Amniotic stem cell (primary cell): Measurements from ENCODE around the gene ENAM.

Experiments used
- DNase-seq: peaks from one replicate; lab custom pipeline; 2025; lab: John Stamatoyannopoulos, UW

Gene ENAM, protein sequence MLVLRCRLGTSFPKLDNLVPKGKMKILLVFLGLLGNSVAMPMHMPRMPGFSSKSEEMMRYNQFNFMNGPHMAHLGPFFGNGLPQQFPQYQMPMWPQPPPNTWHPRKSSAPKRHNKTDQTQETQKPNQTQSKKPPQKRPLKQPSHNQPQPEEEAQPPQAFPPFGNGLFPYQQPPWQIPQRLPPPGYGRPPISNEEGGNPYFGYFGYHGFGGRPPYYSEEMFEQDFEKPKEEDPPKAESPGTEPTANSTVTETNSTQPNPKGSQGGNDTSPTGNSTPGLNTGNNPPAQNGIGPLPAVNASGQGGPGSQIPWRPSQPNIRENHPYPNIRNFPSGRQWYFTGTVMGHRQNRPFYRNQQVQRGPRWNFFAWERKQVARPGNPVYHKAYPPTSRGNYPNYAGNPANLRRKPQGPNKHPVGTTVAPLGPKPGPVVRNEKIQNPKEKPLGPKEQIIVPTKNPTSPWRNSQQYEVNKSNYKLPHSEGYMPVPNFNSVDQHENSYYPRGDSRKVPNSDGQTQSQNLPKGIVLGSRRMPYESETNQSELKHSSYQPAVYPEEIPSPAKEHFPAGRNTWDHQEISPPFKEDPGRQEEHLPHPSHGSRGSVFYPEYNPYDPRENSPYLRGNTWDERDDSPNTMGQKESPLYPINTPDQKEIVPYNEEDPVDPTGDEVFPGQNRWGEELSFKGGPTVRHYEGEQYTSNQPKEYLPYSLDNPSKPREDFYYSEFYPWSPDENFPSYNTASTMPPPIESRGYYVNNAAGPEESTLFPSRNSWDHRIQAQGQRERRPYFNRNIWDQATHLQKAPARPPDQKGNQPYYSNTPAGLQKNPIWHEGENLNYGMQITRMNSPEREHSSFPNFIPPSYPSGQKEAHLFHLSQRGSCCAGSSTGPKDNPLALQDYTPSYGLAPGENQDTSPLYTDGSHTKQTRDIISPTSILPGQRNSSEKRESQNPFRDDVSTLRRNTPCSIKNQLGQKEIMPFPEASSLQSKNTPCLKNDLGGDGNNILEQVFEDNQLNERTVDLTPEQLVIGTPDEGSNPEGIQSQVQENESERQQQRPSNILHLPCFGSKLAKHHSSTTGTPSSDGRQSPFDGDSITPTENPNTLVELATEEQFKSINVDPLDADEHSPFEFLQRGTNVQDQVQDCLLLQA

DNA sequence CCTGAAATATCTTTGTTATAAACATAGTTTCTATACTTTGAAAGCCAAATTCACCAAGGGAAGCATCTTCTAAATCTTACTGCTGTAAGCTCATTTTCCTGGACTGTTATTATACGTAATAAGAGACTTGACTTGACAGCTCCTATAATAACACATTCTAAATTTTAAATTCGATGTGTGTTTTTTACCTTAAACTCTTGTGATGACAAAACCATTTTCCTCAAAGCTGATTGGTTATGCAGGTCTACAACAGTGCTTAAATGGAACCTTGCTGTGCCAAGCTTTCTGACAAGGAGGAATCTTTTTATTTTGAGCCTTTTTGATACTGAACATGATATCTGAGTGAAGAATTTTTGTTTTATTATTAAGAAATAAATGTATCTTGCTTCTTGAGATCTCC is at the start of gene ENAM:
TSS of gene ENAM (plus strand) at position 301 of the 400 bp plus-strand sequence. CDS start 757 bp downstream, outside the sequence.
- DNase-seq, result no peak

DNA sequence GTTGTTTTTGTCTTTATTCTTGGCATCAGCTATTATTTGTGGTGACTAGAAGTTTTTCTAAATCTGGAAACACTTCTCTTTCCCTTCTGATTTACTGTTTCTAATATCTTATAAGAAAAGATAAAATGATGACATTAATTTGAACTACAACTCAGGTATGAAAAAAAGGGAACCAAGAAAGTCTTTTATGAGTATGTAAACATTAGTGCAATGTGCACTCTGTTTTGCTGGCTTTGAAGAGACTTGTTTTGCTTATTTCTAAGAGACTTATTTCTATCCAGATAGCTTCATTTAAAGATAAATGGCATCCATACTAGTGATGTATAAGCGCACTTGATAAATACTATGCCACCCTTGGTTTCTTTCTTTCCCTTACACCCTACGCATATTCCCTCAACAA is 46.6 kb upstream of the ENAM start:
- no peak for DNase-seq

DNA sequence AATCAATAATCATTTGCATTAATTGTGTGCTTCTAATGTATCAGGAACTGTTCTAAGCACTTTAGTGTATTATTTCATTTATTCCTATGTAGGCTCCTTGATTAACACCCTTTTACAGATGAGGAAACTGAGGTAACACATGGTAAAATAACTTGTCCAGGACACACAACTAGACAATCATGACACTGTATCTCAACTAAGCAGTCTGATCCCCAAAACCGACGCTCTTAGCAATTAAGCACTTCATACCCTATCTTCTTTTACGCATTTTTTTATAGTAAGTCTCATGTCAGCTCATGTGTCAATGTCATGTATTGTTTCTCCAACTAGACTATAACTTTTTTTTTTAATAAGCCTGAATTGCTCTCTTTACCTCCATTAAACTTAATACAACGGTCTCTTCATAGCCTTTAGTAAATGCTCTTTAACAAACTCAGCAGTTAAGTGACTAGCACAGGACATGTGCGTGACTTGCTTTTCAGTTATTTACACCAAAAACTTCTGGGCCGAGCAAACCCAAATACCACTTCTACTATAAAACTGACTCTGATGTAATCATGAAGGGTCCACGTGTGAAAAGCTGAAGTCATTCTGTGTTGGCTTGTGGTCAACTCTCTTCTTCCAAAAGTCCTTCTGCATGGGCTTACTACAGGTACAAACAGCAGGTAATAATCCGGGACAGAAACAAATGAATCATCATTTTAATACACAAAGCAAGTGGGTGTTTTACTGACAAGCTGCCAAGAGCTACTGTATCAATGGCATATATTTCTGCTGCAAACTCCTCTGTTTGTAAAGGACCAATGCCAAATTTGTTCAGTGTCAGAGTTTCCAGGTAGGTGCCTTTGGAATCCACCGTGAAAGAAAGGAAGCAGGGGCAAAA is 44.4 kb upstream of the ENAM start:
- DNase-seq, result no peak

DNA sequence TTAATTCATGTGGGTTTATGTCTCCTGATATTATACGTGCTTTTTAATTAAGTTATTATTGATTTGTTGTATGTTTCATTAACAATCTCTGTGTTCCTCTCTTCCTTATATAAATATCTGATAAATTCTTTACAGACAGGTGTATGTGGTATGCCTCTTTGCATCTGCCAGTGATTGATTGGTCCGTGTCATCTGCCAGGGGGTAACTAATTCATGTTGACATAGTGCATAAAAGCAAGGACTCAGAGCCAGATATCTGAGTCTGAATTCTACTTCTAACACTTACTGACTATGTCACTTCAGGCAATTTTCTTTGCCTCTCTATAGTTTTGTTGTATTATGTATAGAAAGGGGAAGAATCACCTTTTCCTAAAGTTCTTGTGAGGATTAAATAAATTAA is 41.7 kb upstream of the ENAM start:
- DNase-seq, result no peak

DNA sequence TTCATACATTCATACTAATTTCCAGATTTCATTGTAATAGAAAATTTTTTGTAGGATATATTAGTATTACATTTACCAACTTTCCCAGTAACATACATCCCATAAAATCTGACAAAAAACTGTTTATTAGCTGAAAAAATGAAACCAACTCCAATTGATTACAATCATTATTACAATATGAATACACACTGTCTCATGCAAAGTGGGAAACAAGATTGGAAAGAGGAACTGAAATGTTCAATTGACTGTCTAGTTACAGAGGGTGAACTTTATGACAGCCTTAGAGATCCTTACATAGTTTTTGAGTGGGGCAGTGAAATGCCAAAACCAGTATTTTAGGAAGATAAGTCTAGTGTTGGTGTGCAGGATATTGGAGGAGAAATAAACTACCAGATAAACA is 38.8 kb upstream of the ENAM start:
- no peak for DNase-seq

DNA sequence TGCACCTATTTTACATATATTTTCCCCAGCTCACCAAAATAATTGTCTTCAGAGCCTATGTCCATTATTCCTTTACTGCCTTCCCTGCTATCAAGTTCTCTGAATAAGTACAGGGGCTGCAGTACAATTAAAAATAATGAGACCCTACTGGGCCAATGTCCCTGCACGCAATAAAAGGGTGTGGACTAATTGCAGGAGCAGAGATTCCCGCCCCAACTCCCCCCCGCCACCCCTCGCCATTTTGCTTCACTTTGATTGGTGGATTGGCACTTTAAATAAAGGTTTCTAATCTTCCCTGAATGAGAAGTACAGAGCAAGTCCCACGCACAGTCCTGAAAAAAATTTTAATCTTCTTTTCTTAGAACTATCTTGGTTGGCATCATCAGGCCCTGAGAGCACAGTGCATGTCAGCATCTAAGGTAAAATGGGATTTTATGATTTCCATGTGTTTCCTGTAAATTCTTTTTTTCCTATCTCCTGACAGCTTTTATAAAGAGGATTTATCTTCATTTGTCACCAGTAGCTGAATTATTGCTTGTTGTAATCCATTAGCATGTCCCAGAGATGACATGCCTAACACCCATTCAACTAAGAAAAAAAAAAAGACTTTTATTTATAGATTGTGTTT is 36.5 kb upstream of the ENAM start, which contains the start of gene AMBN:
TSS of gene AMBN (plus strand) at position 302 of the 628 bp plus-strand sequence. CDS start at position 405, 103 bp downstream.
- no peak for DNase-seq

DNA sequence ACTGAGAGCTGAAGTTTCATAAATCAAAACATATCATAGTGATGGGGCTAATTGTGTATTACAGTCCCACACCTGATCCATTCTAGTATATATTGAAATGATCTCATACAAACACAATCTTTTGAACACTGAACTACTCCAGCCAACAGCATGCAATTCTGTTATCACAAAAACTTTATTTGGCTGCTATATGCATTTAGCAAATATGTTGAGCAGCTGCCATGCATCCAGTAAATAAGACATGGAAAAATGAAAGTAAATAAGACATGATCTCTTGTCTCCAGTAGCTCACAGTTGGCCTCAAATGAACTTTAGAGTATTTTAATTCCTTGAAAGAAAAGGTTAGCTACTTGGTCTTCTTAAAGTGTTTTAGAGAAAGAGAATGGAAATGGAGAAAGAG is 34.3 kb upstream of the ENAM start:
- no peak for DNase-seq

DNA sequence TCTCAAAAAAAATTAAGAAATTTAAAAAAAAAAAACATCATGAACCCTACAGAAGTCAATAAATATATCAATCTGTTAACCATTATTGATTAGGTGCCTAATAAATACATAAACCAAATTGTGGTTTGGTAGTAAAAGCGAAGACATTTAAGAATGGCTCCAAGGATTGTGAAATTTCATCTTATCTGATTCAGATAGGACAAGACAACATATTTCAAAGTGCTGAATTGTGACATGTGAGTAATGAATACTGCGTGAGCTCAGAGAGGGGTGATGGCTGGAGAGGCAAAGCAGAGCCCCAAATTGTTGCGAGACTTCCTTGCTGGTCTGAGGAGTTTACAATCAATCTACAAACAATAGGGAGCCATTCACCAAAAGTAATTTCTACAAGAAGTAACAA is 28.2 kb upstream of the ENAM start:
- no peak for DNase-seq

DNA sequence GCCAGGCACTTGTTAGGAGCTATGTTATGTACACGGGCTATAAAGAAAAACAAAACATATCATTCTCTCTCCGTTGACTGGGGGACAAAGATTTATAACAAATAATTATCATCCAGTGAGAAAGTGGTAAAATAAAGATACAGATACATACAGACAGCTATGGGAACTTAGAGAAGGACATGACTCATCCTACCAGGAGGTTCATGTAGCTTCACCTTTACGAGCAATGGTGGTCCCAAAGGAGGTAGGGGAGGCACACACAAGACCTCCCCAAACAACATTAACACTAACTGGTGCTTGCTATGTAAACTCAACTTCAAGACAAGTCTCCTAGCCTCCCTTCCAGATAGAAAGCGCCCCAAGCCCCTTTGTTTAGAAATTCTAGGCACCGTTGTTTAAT is 27.6 kb upstream of the ENAM start:
- DNase-seq, result no peak

DNA sequence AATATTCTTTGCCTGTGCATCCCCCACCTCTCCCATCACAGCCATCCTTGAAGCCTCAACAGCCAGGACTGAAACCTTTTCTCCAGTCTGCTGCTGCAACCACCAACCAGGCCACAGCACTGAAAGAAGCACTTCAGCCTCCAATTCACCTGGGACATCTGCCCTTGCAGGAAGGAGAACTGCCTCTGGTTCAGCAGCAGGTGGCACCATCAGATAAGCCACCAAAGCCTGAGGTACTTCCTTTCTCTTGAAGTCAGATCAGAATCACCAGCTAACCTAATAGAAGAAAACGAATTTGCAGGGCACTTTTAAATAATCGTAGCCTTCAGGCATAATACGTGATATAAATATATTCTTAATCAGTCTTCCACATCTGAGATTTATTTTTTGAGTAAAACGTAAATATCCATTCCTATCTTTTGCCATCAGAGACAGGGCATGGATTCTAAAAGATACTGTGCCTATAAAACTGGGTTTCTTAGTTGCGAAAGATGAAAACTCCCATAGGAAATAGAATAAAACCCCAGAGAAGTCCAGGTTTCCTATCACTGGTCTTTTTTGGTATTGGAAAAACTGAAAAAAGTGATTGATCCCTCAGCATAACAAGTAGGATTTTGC is 27.0 kb upstream of the ENAM start:
- peak; percentile 3 for DNase-seq

DNA sequence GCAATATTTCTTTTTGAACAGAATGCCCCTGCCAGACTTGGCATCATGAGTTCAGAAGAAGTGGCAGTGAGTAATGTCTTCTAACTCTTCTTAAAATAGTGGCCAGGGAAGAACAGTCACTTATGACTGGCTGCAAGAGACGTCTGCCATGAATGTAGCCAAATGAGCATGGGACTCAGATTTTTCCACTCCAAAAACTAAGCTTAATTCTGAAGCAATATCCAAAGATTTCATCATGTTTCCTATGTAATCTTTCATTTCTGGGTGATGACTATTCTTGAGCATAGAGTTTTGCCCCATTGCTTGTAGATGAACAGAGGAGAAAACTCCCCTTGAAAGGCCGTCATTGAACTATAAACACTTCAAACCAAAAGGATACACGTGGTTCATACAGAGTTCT is 24.7 kb upstream of the ENAM start:
- no peak for DNase-seq

DNA sequence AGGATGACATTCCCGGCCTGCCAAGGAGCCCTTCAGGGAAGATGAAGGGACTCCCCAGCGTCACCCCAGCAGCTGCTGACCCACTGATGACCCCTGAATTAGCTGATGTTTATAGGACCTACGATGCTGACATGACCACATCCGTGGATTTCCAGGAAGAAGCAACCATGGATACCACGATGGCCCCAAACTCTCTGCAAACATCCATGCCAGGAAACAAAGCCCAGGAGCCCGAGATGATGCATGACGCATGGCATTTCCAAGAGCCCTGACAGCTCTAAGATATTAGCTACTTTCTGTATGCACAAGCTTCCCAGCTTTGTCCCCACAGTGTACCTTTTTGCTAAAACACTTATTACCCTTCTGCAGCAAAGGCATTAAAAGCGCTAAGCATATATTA is 22.1 kb upstream of the ENAM start:
- no peak for DNase-seq

DNA sequence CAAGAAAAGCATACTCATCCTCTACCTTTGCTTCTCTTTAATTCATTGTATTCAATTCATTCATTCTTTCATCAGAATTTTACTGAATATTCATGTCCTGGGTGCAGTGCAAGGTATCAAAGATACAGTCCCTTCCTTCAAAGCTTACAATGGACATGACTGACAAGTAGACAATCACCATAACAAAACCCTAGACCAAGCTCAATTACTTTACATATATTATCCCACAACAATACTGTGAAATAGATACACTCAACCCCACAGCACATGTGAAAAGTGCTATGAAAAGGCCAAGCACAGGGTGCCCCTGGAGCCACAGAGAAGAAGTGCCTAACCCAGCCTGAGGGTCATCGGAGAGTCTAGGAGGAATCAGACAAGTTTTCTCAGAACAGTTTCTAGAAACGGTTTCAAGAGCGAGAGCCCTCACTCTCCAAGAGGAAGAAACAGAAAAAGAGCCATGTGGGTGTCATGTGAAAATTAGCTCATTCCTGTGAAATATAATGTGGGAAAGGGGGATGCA is 21.1 kb upstream of the ENAM start:
- no peak for DNase-seq

DNA sequence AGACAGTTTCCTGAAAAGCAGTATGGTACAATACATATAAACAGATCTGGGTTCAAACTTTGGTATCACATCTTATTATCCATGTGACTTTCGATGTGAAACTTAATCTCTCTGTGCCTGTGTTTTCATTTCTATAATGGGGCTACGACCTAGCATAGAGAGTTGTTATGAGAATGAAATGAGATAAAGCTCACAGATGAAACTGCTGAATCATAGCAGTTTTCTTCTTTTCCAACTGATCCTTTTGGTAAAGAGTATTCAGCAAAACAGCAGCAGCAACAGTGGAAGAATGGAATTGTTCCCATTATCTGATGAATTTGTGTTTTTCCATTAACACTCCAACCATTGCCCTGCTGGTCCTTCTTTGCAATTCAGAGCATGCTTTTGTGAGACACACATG is 20.2 kb upstream of the ENAM start:
- DNase-seq, result no peak

DNA sequence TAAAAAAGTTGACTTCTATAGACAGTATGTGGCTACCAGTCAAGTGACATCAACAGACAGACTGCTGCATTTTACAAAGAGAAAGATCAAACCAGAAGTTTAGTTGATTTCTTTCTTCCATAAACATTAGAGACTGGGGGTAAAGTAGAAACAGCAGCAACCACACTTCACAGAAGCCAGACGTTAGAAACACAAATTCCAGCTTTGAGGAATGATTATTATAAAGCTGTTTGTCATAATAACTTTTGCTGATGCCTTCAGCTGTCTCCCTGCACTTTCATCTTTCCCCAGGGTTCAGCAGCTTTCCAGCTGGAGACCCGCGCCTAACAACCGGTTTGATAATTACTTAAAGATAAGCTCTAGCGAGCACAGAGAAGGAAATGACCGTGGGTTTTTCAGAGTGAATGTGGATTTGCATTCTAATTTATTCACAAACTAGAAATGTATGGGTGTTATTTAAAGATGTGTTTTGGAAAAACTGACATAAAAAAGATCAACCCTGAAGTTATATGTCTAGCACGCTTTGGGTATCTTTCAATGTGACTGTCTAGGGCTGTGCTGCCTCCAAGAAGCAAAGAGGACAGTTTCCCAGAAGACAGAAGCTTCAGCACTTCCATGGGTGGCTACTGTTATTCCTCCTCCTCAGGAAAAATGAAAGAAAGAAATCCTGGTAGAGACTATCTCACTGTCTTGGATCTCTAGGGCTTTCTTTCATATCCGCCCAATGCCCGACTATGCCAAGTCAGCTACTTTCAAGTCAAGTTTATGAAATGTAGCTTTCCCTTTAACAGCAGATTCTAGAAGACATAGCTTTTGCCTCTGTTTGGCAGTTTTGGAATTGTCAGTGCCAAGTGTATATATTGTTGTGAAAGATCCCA is 15.0 kb upstream of the ENAM start:
- DNase-seq, result no peak

DNA sequence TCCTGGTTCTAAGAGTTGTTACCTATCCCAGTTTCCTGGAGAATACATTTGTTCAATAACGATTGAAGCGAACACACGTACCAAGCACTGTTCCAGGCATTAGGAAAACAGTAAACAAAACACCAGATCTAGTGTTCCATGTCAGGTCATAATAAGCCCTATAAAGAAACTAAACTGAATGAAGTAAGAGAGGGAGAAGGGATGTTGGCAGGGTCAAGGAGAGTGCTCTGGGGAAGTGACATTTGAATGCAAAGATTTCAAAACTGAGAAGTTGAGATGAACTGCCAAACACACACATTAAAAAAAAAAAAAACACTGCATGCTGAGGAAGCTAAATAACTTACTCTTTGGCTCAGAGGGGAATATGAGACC is 14.4 kb upstream of the ENAM start:
- DNase-seq, result no peak

DNA sequence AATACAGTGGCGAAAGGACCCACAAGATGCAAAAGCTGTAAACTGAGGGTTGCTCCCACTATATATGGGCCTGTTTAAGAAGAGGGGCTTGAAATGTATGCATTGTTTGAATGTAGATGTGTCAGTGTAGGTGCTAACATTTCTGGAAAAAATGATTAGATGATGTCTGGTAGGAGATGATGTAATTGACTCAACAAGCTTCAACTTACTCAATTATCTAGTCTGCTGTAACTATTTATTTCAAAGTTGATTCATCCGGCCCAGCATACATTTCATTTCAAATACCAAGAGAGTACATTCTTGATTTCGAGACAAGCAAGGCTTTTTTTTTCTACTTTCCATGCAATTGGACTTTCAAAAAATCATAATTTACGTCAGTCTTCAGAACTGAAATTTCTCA is 9.3 kb upstream of the ENAM start:
- no peak for DNase-seq

DNA sequence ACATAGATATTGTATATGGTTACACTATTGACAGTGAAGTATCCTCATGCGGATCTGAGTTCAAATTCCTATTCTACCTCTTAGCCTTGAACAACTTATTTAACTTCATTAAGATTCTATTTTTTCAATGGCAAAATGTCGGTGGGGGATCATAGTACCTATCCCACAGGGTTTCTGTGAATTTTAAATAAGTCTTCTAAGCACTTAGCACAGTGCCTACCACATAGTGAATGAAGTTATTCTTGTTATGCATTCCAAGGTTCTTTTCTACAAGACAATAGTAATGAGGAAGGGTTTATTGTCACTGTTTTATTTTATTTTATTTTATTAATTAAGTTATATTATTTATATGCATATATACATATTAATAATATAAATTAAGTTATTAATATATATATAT is 8.8 kb upstream of the ENAM start:
- DNase-seq, result no peak

DNA sequence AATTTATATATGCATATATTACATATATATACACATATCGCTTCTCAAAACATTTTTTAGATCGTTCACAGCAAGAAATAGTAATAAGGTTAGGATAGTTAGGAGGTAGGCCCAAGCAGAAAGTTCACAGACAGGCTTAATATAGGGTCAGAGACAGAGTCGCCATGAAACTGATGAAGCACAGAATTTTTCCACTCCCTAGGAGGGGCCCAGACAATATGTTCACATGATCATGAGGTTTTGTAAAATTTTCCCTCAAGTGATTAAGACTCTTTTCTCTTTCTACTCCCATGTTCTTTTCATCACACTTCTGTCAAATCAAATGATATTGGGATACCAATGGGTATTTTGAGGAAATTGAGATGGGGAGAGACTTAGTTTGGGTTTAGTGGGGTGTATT is 5.2 kb upstream of the ENAM start:
- no peak for DNase-seq
